Lung (tissue), 12 donors: ENCODE results near the gene RNASE8. TPM values are rescaled to one million over a fixed set of nuclear protein-coding genes. Genes with fewer than 3 reads are reported as not detected.

ENCODE experiments used
- ATAC-seq: fragments of 200-7000 bp; cut with Tn5 transposase; one replicate; pipeline ENCODE4 v1.9.1; 2020; ENCODE audit warnings: moderate number of reproducible peaks; ENCODE audit not compliant: insufficient read depth, low FRiP score
- DNase-seq, 3 donors: peaks; one replicate each; pipeline ENCODE4 v3.0.0-alpha.2; 2013 to 2017
- H3K27ac ChIP-seq, 2 donors: one replicate each; pipeline ENCODE4 v1.5.1; 2013; ENCODE audit warnings: mild to moderate bottlenecking in 2 of 2, moderate library complexity in 2 of 2, control low read depth in 1 of 2, inconsistent platforms in 1 of 2, low read depth in 1 of 2, low read length in 1 of 2
- H3K27me3 ChIP-seq, 3 donors: one replicate each; pipeline ENCODE4 v1.5.1; 2013; ENCODE audit warnings: low read length in 2 of 3; ENCODE audit not compliant: control insufficient read depth in 3 of 3, insufficient read depth in 3 of 3
- H3K36me3 ChIP-seq, 4 donors: one replicate each; pipeline ENCODE4 v1.5.1; 2013; ENCODE audit warnings: low read length in 4 of 4, mild to moderate bottlenecking in 1 of 4, moderate library complexity in 1 of 4; ENCODE audit not compliant: control insufficient read depth in 4 of 4, insufficient read depth in 4 of 4
- H3K4me1 ChIP-seq, 5 donors: one replicate each; pipeline ENCODE4 v1.5.1; 2013; ENCODE audit warnings: low read length in 5 of 5, mild to moderate bottlenecking in 2 of 5, moderate library complexity in 1 of 5; ENCODE audit not compliant: control insufficient read depth in 5 of 5, insufficient read depth in 5 of 5
- H3K4me3 ChIP-seq: one replicate; pipeline ENCODE4 v1.5.1; 2013; ENCODE audit warnings: mild to moderate bottlenecking, control low read depth, moderate library complexity
- H3K9ac ChIP-seq, 2 donors: one replicate each; pipeline ENCODE4 v1.5.1; 2013; ENCODE audit warnings: low read length in 2 of 2, control low read depth in 1 of 2; ENCODE audit not compliant: insufficient read depth in 1 of 2
- H3K9me3 ChIP-seq, 4 donors: one replicate each; pipeline ENCODE4 v1.5.1; 2013; ENCODE audit warnings: low read length in 3 of 4, mild to moderate bottlenecking in 1 of 4, moderate library complexity in 1 of 4; ENCODE audit not compliant: control insufficient read depth in 4 of 4, insufficient read depth in 3 of 4
- CTCF ChIP-seq: IDR thresholded peaks from 2 replicates; pipeline ENCODE4 v1.5.1; 2012; ENCODE audit warnings: mild to moderate bottlenecking; ENCODE audit errors: control extremely low read depth, extremely low read depth
- WGBS, 2 donors: extraction: QIAGEN DNeasy Blood & Tissue Kit; methylation state at CpG; one replicate each; pipeline ENCODE4 v1.1.7; 2013; 5-methylcytosine and 5-hydroxymethylcytosine counted together
- polyA plus RNA-seq, 2 donors: library from polyadenylated mRNA; stranded (reverse); fragments of 200-250 nt; gene quantifications; one replicate each; pipeline ENCODE4 v1.2.1, GENCODE V29; 2013
- total RNA-seq, 2 donors: library from RNA; depleted of rRNA in 1 of 2; stranded (reverse); fragments of >200 nt in 1 of 2; gene quantifications; one replicate each; pipeline ENCODE4 v1.2.1, GENCODE V29; 2014 to 2021
- donor health status: control.
- donor health status: control.
- donor health status: Bipolar disorder and iron deficiency.
- donor health status: healthy.
- donor health status: DM: yes; HTN: yes; CAD: no.

Gene RNASE8
- total and polyA plus RNA-seq, 4 donors: not detected

GRCh38 chr14:21036751-21037150 is 20.9 kb upstream of the RNASE8 start:
- H3K36me3 ChIP-seq: no peaks in the 10 kb centered on the region
- DNase-seq: no peak

GRCh38 chr14:21037156-21037555 is 20.5 kb upstream of the RNASE8 start:
- H3K27ac ChIP-seq: no peak overlapping the region
- H3K36me3 ChIP-seq: no peaks in the 10 kb centered on the region
- H3K9me3 ChIP-seq: no peaks in the 10 kb centered on the region
- DNase-seq (no peak), ATAC-seq (no peak)
- H3K27me3 ChIP-seq: no peaks in the 10 kb centered on the region
- H3K4me1 ChIP-seq: peaks cover 0 to 23% (median 20%) of the 10 kb centered on the region in 5 donors
- 80 to 90% methylated on average over 3 of the region's 3 CpGs for WGBS, 2 donors
- no peak overlapping the region for H3K4me3 ChIP-seq
- no peak overlapping the region for H3K9ac ChIP-seq
- no peak for TF ChIP-seq CTCF

More at GRCh38 chr14:21036751-21037150, 20.9 kb upstream of the RNASE8 start:
- 91 to 92% methylated on average over 7 of the region's 7 CpGs for WGBS, 2 donors
- Histone ChIP-seq H3K27me3 (no peaks in the 10 kb centered on the region), H3K4me1 (peaks cover 0 to 23% (median 20%) of the 10 kb centered on the region in 5 donors), H3K9ac (no peak overlapping the region), H3K9me3 (no peaks in the 10 kb centered on the region), H3K27ac (no peak overlapping the region), H3K4me3 (no peak overlapping the region)
- ATAC-seq: no peak
- no peak for TF ChIP-seq CTCF

DNA sequence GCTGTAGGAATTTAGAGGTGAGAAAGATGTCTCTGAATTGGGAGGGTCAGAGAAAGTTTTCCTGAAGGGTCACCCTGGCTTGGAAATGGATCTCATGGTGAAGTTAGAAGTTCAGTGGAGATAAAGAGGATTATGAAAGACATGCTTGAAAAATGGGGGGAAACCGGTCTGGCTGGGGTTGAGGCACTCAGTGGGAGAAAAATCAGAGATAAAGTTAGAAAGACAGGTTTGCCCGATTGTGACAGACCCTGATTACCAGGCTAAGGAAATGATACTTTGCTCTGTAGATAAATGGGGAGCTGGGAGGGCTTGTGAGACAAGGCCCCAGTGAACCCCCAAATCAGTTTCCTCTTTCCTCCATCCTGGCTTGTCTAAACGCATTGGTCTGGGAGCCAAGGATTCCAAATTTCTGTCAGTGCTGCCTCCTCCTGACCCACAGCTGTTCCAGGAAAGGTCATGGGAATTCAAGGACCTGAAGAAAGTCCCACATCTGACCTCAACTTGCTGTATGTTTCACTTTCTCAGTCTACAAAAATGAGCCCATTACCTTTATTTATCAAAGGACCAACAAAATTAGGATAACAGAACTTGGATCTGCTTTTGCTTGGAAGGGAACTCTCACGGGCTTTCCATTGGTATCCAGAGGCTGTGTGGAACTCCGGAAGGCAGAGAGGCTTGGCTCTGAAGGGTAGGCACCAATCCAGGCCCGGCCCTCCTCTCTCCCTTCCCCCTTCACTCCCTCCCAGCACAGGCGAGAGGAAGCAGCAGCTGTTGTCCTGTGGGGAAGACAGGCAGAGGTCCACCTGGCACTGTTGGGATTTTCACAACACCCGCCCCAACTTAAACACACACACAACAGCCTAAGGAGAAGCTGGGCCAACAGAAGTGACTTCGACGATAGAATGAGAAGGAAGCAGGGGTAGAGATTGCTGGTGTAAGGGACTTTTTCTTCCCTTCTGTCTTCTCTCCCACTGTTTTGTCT is 18.9 kb upstream of the RNASE8 start:
- no peak for TF ChIP-seq CTCF
- Histone ChIP-seq H3K36me3 (no peaks in the 10 kb centered on the region), H3K27ac (peak overlapping the region; percentile 68 to 71), H3K9me3 (no peaks in the 10 kb centered on the region), H3K9ac (peak overlapping the region in 1 of 2 donors; percentile 61), H3K4me3 (no peak overlapping the region), H3K4me1 (peaks cover 7 to 26% (median 22%) of the 10 kb centered on the region in 5 donors), H3K27me3 (no peaks in the 10 kb centered on the region)
- DNase-seq (peak; percentile 89 to 98 (median 94)), ATAC-seq (peak; percentile 15)
- WGBS, 2 donors: 28 to 49% methylated on average over 10 of the region's 10 CpGs
